CD4-positive, alpha-beta T cell treated with Interferon gamma for 1 hour (primary cell): ENCODE results near the gene MAPK1.
"Not testable (repeated sequence)": the region's sequence is repeated elsewhere in the genome, so short reads cannot be mapped to it uniquely, and the experiment has no call there.

Experiments
- DNase-seq: peaks from one replicate; pipeline ENCODE4 v3.0.0-alpha.2; 2020

The MAPK1 gene

DNA sequence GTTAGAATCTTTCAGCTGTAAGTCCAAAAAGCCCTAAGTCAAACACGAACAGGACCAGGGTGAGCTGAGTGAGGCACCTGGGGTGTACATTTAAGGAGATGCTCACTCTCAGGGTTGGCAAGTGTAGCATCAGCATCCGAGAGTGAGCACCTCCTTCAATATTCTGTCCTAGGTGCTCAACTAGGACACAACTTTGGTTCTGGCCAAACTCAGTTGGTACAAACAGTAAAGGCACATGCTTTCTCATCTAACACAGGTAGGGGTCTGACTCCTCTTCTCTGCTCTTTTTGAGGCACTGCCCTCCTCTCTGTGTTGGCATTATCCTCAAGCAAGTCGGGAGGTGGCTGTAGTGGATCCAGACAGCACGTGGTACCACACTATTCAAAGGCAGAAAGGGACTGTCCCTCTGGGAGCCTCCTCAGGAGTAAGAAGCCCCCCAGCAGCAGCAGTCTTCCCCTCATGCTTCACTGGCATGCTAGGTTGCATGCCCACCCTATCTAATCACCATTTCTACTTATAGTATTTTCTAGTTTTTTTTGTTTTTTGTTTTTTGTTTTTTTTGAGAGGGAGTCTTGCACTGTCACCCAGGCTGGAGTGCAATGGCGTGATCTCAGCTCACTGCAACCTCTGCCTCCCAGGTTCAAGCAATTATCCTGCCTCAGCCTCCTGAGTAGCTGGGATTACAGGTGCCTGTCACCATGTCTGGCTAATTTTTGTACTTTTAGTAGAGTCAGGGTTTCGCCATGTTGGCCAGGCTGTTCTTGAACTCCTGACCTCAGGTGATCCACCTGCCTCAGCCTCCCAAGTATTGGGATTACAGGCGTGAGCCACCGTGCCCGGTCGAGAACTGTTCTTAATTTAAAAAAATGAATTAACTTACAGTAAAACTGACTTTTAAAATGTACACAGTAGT is 14.7 kb upstream of the MAPK1 start:
- DNase-seq, result no peak

DNA sequence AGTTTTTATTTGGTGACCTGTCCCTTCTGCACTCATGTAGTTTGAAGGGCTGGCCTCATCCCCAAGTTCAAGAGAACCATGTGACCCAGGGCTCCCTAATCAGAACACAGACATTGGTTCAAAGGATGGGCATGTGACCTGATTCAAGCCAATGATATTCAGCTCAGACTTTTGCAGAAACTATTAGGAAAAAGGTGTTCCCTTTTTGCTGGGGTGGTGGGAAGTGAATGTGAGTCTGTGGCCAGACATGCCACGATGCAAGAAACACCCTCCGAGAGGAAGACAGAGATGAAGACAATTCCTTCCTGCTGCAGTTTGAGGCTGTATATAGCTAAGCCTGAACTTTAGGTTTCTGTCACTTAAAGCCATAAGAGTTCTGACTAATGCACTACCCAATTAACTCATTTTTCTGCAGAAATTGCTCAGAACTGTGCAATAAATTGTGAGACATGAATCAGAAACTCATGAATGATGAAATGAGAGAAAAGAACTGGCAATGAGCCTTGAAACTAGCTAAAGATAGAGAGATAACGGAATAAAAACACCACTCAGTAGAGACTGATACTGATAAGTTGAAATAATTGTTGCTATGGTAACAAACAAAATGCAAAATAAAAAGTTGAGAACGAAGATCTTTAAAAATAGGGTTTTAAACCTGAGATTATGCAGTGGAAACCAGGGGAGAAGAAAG is 9.2 kb upstream of the MAPK1 start:
- DNase-seq, result no peak

DNA sequence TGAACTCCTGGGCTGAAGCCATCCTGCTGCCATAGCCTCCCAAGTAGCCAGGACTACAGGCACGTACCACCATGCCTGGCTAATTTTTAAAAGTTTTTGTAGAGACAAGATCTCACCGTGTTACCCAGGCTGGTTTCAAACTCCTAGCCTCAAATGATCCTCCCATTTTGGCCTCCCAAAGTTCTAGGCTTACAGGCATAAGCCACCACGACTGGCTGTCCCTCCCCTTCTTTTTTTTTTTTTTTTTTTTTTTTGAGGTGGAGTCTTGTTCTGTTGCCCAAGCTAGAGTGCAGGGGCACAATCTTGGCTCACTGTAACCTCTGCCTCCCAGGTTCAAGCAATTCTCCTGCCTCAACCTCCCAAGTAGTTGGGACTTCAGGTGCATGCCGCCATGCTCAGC is 7.5 kb upstream of the MAPK1 start:
- not testable (repeated sequence) for DNase-seq

DNA sequence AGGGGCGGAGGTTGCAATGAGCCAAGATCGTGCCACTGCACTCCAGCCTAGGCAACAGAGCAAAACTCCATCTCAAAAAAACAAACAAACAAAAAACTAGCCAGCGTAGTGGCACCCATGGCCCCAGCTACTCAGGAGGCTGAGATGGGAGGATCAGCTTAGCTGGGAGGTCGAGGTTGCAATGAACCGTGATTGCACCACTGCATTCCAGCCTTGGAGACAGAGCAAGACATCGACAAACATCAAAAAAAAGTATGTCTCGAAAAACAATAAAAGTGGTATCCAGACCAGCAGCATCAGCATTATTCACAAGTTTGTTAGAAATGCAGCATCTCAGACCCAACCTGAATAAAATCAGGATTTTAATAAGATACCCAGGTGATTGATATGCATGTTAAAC is 6.2 kb upstream of the MAPK1 start:
- no peak for DNase-seq

DNA sequence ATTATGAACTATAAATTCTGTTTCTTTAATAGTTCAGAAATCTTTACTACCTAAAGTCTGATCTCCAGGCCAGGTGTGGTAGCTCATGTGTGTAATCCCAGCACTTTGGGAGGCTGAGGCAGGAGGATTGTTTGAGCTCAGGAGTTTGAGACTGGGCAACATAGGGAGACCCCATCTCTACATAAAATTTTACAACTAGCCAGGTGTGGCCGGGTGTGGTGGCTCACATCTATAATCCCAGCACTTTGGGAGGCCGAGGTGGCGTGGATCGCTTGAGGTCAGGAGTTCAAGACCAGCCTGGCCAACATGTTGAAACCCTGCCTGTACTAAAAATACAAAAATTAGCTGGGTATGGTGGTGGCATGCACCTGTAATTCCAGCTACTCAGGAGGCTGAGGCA is 5.3 kb upstream of the MAPK1 start:
- not testable (repeated sequence) for DNase-seq

DNA sequence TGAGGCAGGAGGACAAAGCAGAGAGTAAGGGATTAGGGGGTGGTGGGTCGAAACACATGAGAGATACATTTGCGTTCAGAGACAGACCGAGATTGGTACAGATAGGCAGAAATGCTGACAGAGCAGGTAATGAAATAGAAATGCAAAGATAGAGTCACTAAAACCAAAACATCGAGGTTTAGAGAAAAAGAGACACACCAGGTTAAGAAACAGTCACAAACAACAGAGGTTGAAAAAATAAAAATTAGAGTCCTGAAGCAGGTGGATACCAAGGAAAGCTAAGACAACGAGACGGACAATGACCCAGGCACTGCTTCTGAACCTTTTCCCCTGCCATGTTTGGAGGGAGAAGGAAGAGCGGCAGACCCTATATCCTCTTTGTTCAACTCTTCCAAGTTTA is 1.2 kb upstream of the MAPK1 start:
- DNase-seq, result no peak

DNA sequence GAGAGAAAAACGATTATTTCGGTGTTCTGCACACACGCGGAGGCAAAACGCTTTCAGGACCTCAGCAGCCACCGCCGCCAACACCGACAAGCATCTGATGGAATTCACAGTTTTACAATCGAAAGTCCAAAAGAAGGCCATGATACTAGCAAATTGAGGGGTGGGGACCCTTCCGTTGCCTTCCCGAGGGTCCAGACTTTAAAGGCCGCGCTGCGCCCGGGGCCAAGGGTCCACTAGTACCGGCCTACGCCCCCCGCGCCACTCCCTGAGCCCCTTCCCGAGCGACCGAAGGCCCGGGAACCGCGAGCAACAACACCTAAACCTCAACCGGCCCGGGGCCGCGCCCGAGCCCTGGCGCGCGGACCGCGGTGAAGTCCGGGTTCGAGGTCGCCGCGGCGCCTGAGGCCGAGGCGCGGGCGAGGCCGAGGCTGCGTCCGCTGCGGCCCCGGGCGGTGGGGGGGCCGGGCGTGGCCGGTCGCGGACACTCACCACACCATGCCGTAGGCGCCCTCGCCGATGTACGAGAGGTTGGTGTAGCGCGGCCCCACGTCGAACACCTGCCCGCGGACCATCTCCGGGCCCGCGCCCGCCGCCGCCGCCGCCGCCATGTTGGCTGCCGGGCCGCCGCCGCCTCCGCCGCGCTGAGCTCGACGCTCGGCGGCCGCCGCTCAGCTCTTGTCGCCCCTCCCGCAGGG is 465 bp downstream of the MAPK1 start:
- no peak for DNase-seq

DNA sequence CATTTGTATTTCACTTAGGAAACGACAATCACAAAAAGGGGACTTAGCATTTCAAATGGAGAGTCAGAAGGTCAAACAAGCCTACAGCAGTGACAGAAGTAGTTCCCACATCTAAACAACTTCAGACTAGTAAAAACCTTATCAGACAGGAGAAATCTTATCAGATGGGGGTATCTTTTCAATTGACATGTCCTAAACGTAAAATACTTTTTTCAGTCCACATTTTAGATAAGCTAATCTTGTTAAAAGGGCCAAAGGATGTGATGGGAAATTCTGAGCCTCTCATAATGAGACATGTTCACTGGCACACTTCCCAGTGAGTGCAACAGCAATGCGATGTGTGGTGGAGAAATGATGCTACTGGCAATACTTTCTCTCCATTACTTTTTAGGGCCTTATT is 2.4 kb downstream of the MAPK1 start:
- DNase-seq, result no peak

DNA sequence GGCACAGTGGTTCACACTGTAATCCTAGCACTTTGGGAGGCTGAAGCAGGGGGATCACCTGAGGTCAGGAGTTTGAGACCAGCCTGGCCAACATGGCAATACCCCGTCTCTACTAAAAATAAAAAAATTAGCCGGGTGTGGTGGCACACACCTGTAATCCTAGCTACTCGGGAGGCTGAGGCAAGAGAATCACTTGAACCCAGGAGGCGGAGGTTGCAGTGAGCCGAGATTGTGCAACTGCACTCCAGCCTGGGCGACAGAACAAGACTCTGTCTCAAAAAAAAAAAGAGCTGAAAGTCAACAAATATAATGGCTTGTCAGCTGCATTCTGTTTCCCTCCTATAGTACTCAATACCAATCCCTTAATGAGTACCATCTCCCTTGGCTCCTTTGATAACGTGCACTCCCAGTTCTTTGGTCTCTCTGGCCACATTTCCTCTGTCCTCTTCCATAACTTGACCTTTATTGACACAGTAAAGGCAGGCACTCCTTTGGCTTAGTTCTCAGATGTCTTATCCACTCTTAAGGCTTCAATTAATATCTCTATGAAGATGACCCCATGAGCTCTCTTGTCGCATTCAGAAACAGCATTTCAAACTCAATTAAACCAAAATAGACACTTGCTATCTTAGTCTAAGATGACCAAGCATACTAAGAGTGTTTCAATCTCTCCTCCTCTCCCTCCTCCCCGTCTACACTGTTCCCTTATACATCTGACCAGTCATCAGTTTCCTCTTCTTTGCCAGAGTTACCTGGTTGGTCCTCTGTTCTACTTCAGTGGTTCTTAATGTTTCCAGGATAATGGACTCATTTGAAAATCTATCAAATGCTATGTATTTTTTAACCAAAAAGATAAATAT is 4.8 kb downstream of the MAPK1 start:
- DNase-seq, result no peak

DNA sequence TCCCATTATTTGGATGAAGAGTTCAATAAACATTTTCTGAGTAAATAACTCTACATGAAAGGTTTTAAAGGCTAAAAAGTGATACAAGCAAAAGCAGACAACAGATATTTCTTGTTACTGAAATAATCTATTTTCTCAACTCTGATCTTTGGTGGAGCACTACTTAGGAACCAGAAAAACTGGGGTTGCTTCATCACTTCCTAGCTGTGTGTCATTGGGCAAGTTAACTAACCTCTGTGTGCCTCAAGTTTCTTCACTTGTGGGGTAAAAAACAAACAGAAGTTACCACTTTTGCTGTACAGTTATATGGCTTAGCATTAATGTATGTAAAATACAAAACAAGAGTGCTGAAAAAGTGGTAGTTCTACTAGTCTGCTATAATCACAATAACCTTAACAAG is 5.6 kb downstream of the MAPK1 start:
- no peak for DNase-seq

DNA sequence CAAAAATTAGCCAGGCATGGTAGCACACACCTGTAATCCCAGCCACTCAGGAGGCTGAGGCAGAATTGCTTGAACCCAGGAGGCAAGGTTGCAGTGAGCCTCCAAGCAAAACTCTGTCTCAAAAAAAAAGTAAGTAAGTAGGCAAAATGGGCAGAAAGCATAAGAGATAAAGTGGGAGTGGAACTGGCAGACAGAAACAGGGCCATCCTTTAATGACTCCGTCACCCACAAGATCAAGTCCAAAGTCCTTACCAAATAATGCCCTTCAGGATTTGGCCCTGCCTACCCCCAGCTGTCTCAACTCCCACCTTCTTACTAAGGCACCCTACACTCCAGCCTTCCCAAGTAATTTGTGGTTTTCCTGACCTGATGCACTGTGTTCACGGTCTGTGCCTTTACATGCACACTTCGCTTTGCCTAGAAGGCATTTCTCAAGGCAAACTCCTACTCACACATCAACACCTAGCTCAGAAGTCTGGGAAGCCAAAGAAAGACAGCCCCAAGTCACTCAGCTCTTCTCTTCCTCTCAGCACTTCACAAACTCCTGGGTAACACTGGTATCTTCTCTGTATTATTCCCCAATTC is 6.1 kb downstream of the MAPK1 start:
- DNase-seq, result no peak

DNA sequence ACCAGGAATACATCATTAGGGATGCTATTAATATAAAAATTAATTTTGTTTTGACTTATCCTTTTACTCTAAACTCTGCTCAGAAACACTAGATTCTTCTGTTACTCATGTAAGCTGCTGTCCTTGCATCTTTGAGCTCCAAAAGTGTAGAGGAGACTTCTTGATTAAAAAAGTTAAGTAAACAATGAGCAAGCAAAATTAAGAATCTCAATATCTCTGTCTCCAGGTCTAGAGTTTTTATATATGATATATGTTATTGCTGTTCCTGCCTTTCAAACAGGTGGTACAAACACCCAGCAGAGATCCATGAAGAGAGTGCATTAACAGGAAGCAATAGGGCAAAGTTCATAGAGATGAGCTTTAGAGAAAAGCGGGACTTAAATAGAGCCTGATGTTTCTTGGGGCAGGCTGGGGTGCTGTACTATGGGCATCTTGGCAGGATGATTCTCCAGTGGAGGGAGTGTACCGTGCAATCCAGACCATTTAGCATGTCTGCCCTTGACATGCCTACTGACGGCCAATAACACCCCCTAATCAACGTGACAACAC is 6.9 kb downstream of the MAPK1 start:
- DNase-seq, result no peak

DNA sequence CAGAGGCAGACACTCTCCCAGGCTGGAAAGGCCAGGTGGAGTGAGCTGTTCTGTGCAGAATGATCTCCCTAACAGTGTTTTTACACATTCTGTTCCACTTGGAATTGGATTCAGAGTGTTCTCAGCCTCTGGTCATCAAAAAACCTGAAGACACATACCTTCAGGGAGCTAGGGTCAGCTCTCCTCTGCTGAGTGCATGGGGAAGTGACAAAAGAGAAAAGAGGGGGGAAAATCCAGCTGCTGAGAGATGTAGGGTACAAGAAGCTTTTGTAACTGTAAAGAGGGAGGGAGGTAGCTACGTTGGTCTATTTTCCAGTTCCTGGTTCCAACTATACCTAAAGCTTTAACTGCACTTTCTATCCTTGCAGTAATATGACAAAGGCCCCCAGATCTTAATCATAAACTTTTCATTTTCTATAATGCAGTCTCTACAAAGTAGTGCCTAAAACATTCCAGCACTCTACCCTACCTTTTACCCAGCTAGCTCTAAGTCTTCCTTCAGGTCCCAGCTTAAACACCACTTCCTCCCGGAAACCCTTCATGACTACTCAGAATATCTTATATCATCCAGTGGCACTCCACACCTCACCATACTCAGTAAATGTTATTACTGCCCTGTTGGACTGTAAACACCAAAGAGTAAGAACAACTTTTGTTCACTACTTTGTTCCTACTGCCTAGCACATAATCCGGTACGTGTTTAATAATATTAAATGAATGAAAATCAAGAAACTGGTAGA is 9.2 kb downstream of the MAPK1 start:
- DNase-seq, result no peak

DNA sequence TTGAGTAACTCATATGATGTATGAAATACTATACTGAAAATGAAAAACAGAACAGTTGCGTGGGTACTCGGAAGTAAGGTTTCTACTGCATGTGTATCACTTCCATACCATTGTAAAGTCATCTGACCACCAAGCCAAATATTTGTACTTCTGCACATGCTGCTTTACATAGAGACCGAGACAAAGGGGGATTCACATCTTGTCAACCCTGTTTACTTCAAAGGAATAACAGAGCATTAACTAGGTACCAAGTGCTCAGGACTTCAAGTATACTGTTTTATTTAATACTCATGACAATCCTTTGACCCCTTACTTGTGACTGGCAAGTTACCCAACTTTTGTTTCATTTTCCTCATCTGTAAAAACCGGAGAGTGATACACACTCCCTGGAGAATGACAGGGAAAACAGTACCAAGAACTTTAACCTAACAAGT is 9.9 kb downstream of the MAPK1 start:
- no peak for DNase-seq

DNA sequence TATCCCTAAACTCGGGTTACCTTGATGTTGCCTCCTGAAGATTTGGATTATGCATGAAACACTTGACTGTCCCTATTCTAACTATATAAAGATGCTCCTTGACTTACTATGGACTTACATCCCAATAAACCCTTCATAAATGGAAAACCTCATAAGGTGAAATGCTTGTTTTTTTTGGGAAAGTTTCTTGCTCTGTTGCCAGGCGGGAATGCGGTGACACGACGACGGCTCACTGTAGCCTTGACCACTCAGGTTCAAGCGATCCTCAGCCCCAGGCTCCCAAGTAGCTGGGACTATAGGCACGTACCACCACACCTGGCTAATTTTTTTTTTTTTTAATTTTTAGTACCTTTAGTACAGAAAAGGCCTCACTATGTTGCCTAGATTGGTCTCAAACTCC is 10.6 kb downstream of the MAPK1 start:
- DNase-seq, result no peak

DNA sequence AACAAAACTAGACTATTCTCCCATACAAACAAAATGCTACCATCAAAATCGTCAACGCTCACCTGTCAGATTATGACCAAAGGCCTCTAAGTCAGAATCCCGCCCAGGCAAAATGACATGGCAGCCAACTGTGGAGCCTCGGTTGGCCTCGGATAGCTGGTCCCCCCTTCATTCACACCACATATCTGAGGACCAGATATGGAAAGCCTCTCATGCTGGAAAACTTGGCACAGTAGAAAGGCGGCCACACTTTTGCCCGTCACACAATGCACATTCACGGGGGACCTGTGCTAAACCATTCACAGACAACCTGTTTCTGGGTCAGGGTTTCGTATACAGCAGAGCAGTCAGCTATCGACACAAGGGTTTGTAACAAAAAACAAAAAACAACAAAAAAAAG is 11.2 kb downstream of the MAPK1 start:
- no peak for DNase-seq

DNA sequence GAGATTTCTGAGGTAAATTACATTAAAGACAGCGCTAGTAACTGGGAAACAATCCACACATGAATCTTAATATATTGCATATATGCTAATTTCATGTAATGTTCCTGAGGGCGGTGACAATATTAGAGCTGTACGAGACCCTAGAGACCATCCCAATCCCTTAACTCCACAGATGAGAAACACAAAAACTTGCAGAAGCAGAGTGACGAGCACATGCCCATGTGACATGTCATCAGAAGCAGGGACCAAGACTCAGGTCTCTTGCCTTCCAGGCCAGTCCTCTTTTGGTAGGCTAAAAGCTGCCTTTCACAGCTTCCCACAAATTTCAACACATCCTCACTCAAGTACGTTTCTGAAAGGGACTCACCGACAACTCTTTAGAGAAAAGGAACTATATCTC is 11.8 kb downstream of the MAPK1 start:
- no peak for DNase-seq

DNA sequence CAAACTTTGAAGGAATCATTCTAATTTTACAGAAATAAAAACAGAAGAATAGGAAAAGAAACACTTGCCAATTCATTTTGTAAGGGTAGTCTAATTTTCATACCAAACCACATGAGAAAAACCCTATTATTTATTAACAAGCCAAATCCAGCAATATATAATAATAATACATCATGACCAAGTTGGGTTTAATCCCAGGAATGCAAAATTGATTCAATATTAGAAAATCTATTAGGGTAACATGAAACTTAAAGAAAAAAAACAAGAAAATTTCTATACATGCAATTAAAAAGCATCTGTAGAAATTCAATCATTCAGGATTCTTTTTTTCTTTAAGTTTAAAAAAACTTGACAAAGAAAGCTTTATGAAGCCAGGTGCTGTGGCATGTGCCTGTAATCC is 16.8 kb downstream of the MAPK1 start:
- no peak for DNase-seq

DNA sequence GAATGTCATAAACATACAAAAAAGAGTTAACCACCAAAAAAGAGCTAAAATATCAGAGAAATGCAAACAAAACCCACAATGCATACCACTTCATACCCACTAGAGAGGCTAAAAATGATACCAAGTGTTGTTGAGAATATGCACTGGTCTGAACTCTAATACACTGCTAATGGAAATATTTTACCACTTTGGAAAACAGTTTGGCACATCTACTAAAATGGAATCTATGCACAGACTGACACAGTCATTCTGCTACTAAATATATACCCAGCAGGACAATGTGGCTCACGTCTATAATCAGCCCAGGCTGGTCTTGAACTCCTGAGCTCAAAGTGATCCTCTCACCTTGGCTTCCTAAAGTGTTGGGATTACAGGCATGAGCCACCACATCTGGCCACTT is 18.0 kb downstream of the MAPK1 start:
- DNase-seq, result no peak

DNA sequence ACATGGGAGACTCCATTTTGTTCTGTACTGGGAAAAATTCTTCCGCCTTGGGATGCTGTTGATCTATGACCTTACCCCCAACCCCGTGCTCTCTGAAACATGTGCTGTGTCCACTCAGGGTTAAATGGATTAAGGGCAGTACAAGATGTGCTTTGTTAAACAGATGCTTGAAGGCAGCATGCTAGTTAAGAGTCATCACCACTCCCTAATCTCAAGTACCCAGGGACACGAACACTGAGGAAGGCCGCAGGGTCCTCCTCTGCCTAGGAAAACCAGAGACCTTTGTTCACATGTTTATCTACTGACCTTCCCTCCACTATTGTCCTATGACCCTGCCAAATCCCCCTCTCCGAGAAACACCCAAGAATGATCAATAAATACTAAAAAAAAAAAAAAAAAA is 19.4 kb downstream of the MAPK1 start:
- not testable (repeated sequence) for DNase-seq
